OCI-LY3 (cell line): ENCODE measurements around the gene TTC24.

Source experiments
- H2AFZ ChIP-seq: fragments of 200-600, 300-600 bp; shearing (Covaris generic); 2 replicates; pipeline ENCODE4 v1.6.0; 2014; ENCODE audit warnings: antibody characterized with exemption, low read depth, low read length
- H3K27ac ChIP-seq: fragments of 200-600, 300-600 bp; sonication (generic); 2 replicates; pipeline ENCODE4 v1.5.1; 2014; ENCODE audit warnings: mild to moderate bottlenecking, low read length, moderate library complexity, mixed read lengths
- H3K27me3 ChIP-seq: fragments of 200-600, 300-600 bp; sonication (generic); 2 replicates; pipeline ENCODE4 v1.6.1; 2014; ENCODE audit warnings: low read depth, low read length, mixed read lengths
- H3K36me3 ChIP-seq: fragments of 200-600, 300-600 bp; sonication (generic); replicated peaks from 2 replicates; pipeline ENCODE3; 2014; ENCODE audit warnings: low read depth, low read length, mixed read lengths
- H3K4me1 ChIP-seq: fragments of 300-600, 200-600 bp; sonication (generic); 2 replicates; pipeline ENCODE4 v1.6.1; 2014; ENCODE audit warnings: low read length, mixed read lengths
- H3K4me2 ChIP-seq: fragments of 200-600, 300-600 bp; sonication (generic); 2 replicates; pipeline ENCODE4 v1.6.1; 2014; ENCODE audit warnings: low read length, mixed read lengths
- H3K4me3 ChIP-seq: fragments of 300-600, 200-600 bp; sonication (generic); 2 replicates; pipeline ENCODE4 v1.5.1; 2014; ENCODE audit warnings: antibody characterized with exemption, mild to moderate bottlenecking, low read length, moderate library complexity
- H3K79me2 ChIP-seq: fragments of 300-600, 200-600 bp; shearing (Covaris generic); 2 replicates; pipeline ENCODE4 v1.6.1; 2014; ENCODE audit warnings: mild to moderate bottlenecking, low read length, mixed read lengths
- H3K9ac ChIP-seq: fragments of 300-600, 200-600 bp; shearing (Covaris generic); 2 replicates; pipeline ENCODE4 v1.6.0; 2014; ENCODE audit warnings: mild to moderate bottlenecking, low read length, moderate library complexity
- H3K9me3 ChIP-seq: fragments of 200-600, 300-600 bp; shearing (Covaris generic); 2 replicates; pipeline ENCODE4 v1.6.1; 2014; ENCODE audit warnings: low read length, mixed read lengths; ENCODE audit not compliant: insufficient read depth
- H4K20me1 ChIP-seq: fragments of 200-600, 300-600 bp; sonication (generic); 2 replicates; pipeline ENCODE4 v1.6.1; 2016; ENCODE audit warnings: low read length, mixed read lengths; ENCODE audit not compliant: insufficient read depth
- EZH2phosphoT487 ChIP-seq: fragments of 200-600 bp; shearing (Covaris generic); IDR thresholded peaks from 2 replicates; pipeline ENCODE4 v1.6.1; 2018; ENCODE audit warnings: antibody characterized with exemption, mixed run types, low read depth
- TF ChIP-seq, protein P1 (sequence below): fragments of 200-600, 300-600 bp; sonication (generic); IDR thresholded peaks from 2 replicates; pipeline ENCODE4 v1.5.1; 2014; ENCODE audit warnings: antibody characterized with exemption, low read length, low read depth

The TTC24 gene

DNA sequence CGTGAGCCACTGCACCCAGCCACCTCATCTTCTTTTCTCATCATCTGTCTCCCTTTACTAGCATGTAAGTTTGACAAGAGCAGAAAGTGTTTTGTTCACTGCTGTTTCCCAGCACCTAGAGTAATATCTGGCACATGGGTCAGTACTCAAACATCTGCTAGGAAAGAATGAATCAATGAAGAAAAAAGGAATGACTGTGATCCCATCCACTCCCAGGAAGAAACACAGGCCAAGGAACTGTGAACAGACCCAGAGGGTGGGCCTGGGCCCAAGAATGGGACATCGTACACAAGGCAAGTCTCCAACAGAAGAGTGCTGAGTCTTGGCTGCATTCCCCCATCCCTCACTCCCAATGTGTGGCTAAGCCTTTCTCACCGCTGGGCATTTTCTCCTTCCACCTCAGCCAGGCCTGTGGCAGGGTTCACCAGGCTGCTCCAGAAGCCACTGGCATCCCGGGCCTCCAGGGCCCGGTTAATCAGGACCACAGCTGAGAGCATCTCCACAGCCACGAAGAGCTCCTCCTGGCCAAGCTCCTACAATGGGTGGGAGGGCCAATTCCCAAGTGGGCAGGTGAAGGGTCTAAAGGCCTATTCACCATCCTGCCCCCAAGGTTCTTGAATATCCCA, 25.6 kb upstream of the TTC24 start:
- no peaks in the 10 kb centered on the region for H3K27me3 ChIP-seq
- no peaks in the 10 kb centered on the region for H3K9me3 ChIP-seq
- H3K4me1 ChIP-seq = 0 out of 2 replicates have a peak, but pooled peaks cover 3% of the 10 kb centered on the region
- no peaks in the 10 kb centered on the region for H4K20me1 ChIP-seq
- H3K27ac ChIP-seq = no peak overlapping the region
- no peak for TF ChIP-seq EZH2phosphoT487
- TF ChIP-seq, protein P1, sequence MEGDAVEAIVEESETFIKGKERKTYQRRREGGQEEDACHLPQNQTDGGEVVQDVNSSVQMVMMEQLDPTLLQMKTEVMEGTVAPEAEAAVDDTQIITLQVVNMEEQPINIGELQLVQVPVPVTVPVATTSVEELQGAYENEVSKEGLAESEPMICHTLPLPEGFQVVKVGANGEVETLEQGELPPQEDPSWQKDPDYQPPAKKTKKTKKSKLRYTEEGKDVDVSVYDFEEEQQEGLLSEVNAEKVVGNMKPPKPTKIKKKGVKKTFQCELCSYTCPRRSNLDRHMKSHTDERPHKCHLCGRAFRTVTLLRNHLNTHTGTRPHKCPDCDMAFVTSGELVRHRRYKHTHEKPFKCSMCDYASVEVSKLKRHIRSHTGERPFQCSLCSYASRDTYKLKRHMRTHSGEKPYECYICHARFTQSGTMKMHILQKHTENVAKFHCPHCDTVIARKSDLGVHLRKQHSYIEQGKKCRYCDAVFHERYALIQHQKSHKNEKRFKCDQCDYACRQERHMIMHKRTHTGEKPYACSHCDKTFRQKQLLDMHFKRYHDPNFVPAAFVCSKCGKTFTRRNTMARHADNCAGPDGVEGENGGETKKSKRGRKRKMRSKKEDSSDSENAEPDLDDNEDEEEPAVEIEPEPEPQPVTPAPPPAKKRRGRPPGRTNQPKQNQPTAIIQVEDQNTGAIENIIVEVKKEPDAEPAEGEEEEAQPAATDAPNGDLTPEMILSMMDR = no peak
- no peaks in the 10 kb centered on the region for H3K36me3 ChIP-seq
- H3K4me3 ChIP-seq = no peak overlapping the region
- H2AFZ ChIP-seq = no peak overlapping the region
- H3K79me2 ChIP-seq = no peaks in the 10 kb centered on the region
- no peak overlapping the region for H3K9ac ChIP-seq
- no peak overlapping the region for H3K4me2 ChIP-seq

DNA sequence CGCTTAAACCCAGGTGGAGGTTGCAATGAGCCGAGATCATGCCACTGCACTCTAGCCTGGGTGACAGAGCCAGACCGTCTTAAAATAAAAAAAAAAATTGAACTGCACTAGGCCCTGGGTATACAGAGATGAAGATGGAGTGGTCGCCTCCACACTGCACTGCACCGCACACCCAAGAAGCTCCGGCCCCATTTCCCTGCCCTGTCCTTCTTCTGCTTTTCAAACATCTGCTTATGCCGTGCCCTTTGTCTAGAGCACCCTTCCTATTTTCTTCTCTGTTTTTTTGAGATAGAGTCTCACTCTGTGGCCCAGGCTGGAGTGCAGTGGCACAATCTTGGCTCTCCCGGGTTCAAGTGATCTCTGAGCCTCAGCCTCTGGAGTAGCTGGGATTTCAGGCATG, 24.6 kb upstream of the TTC24 start:
- no peak for TF ChIP-seq EZH2phosphoT487
- TF ChIP-seq, protein P1 = no peak
- Histone ChIP-seq H3K9me3 (no peaks in the 10 kb centered on the region), H3K4me2 (no peak overlapping the region), H3K36me3 (no peaks in the 10 kb centered on the region), H2AFZ (no peak overlapping the region), H3K27me3 (no peaks in the 10 kb centered on the region), H3K4me1 (0 out of 2 replicates have a peak, but pooled peaks cover 3% of the 10 kb centered on the region), H3K9ac (no peak overlapping the region), H3K4me3 (no peak overlapping the region), H4K20me1 (no peaks in the 10 kb centered on the region), H3K79me2 (no peaks in the 10 kb centered on the region), H3K27ac (no peak overlapping the region)

DNA sequence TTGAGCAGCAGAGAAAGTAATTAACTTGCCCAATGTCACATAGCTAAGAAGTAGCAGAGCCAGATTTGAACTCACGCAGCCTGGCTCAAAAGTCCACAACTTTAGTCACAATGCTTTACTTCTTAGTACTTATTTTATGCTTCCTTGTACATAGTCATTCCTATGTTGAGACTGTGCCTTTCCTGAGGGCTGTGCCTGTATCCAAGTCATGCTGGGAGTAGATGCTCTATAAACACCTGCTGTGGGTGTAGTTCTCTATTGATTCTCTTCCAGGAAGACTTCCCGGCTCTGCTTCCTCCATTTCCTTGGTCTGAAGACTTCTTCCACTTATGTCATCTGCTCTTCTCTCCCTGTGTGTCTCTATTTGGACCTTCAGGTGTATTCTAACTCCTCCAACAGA, 23.8 kb upstream of the TTC24 start:
- Histone ChIP-seq H2AFZ (no peak overlapping the region), H3K4me3 (no peak overlapping the region), H3K4me1 (0 out of 2 replicates have a peak, but pooled peaks cover 3% of the 10 kb centered on the region), H3K79me2 (no peaks in the 10 kb centered on the region), H3K27ac (no peak overlapping the region), H3K4me2 (no peak overlapping the region), H3K9me3 (no peaks in the 10 kb centered on the region), H3K27me3 (no peaks in the 10 kb centered on the region), H3K9ac (no peak overlapping the region), H3K36me3 (no peaks in the 10 kb centered on the region), H4K20me1 (no peaks in the 10 kb centered on the region)
- TF ChIP-seq EZH2phosphoT487 = no peak
- TF ChIP-seq, protein P1 = no peak

DNA sequence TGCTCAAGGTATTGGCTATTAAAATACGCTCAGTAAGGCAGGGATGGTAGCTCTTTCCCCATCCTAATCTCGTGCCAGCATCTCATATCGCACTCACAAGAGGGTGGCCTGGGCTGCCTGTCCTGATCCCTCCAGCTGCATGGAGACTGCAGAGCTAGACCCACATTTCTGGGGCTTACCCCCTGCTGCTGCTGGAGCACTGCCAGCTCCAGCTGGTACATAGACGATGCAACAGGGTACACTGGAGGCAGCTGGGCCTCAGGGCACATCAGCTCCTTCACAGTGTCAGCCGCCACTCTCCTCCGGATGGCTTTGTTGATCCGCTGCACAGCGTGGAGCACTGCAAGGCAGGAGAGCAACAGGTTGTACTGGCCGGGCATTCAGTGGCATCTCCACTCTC, 23.2 kb upstream of the TTC24 start:
- H3K27ac ChIP-seq = no peak overlapping the region

More for the DNA sequence above, 23.2 kb upstream of the TTC24 start:
- Histone ChIP-seq H3K27me3 (no peaks in the 10 kb centered on the region), H2AFZ (no peak overlapping the region), H4K20me1 (no peaks in the 10 kb centered on the region), H3K4me1 (0 out of 2 replicates have a peak, but pooled peaks cover 3% of the 10 kb centered on the region), H3K79me2 (no peaks in the 10 kb centered on the region), H3K9ac (no peak overlapping the region), H3K4me2 (no peak overlapping the region), H3K36me3 (no peaks in the 10 kb centered on the region), H3K4me3 (no peak overlapping the region), H3K9me3 (no peaks in the 10 kb centered on the region)
- TF ChIP-seq EZH2phosphoT487 = no peak
- TF ChIP-seq, protein P1 = no peak
